Liver (tissue), 3 donors: ENCODE data around the gene FSD2.

Source experiments
- EGR1 ChIP-seq, 2 donors: IDR thresholded peaks; 2 replicates each; pipeline ENCODE4 v1.6.1; 2016 to 2018; ENCODE audit warnings: antibody characterized with exemption in 2 of 2, low read depth in 2 of 2
- FOXA2 ChIP-seq: IDR thresholded peaks from 2 replicates; pipeline ENCODE4 v1.6.1; 2016; ENCODE audit warnings: antibody characterized with exemption
- GABPA ChIP-seq, 2 donors: IDR thresholded peaks in 1 of 2; conservative IDR thresholded peaks in 1 of 2; 2 replicates each; pipeline ENCODE4 v1.6.1; 2016; ENCODE audit warnings: antibody characterized with exemption in 2 of 2, mild to moderate bottlenecking in 1 of 2, moderate library complexity in 1 of 2
- JUND ChIP-seq, 2 donors: IDR thresholded peaks; 2 replicates each; pipeline ENCODE4 v1.6.1; 2016; ENCODE audit warnings: antibody characterized with exemption in 2 of 2
- RAD21 ChIP-seq, 2 donors: IDR thresholded peaks; 2 replicates each; pipeline ENCODE4 v1.6.1; 2016; ENCODE audit warnings: antibody characterized with exemption in 2 of 2, mild to moderate bottlenecking in 2 of 2
- SP1 ChIP-seq: IDR thresholded peaks from 2 replicates; pipeline ENCODE4 v1.6.1; 2018; ENCODE audit warnings: antibody characterized with exemption, mild to moderate bottlenecking
- TAF1 ChIP-seq: conservative IDR thresholded peaks from 2 replicates; pipeline ENCODE4 v1.6.1; 2016; ENCODE audit warnings: antibody characterized with exemption, mild to moderate bottlenecking
- YY1 ChIP-seq: IDR thresholded peaks from 2 replicates; pipeline ENCODE4 v1.6.1; 2016; ENCODE audit warnings: antibody characterized with exemption, mild to moderate bottlenecking
- TF ChIP-seq, protein P1 (sequence below): fragments of 150-350 bp; IDR thresholded peaks from 2 replicates; pipeline ENCODE4 v1.5.1; 2017; ENCODE audit warnings: improper control_type of control experiment, low read depth, low read length; ENCODE audit not compliant: missing input control
- TF ChIP-seq, protein P2 (sequence below): IDR thresholded peaks from 2 replicates; pipeline ENCODE4 v1.6.1; 2016; ENCODE audit warnings: antibody characterized with exemption
- TF ChIP-seq, protein P3 (sequence below): IDR thresholded peaks from 2 replicates; pipeline ENCODE4 v1.6.1; 2016; ENCODE audit warnings: antibody characterized with exemption
- TF ChIP-seq, protein P4 (sequence below): IDR thresholded peaks from 2 replicates; pipeline ENCODE4 v1.6.1; 2016; ENCODE audit warnings: antibody characterized with exemption, mild to moderate bottlenecking
- donor health status: healthy.
- donor health status: healthy.

DNA sequence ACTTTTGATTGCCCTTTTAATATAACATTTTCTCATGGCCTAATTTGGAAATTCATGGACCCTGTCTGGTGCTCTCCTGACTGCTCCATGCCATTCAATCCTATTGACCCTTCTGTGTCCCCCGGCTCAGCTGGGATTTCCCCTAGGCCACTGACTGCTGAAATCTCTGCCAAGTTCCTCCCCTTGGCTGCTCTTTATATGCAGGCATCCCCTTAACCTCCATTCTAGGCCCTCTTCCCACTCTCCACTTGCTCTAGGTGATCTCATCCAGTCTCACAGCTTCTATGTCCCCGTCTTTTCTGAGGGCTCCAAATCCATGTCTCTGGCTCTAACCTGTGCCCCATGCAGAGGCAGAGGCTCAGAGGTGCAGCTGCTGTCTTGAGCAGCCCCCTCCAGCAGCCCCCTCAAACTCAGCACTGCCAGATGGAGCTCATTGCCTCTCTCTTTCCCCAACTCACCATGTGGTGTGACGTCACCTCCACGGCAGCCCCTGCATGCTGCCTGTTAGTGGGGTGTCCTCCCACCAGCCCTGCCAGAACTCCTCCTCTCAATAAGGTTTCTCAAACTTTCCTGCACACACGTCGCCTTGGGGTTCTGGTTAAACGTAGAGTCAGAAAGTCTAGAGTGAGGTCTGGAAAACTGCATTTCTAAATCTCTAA is 6.6 kb downstream of the FSD2 start:
- TF ChIP-seq, protein P1, sequence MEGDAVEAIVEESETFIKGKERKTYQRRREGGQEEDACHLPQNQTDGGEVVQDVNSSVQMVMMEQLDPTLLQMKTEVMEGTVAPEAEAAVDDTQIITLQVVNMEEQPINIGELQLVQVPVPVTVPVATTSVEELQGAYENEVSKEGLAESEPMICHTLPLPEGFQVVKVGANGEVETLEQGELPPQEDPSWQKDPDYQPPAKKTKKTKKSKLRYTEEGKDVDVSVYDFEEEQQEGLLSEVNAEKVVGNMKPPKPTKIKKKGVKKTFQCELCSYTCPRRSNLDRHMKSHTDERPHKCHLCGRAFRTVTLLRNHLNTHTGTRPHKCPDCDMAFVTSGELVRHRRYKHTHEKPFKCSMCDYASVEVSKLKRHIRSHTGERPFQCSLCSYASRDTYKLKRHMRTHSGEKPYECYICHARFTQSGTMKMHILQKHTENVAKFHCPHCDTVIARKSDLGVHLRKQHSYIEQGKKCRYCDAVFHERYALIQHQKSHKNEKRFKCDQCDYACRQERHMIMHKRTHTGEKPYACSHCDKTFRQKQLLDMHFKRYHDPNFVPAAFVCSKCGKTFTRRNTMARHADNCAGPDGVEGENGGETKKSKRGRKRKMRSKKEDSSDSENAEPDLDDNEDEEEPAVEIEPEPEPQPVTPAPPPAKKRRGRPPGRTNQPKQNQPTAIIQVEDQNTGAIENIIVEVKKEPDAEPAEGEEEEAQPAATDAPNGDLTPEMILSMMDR, result no peak
- TF ChIP-seq RAD21 (IDR thresholded peaks at IDR 0.05) (no peak), TAF1 (no peak), YY1 (no peak), SP1 (no peak), GABPA (IDR thresholded peaks at IDR 0.05 in 1 of 2, conservative IDR thresholded peaks at IDR 0.05 in 1 of 2) (no peak), JUND (IDR thresholded peaks at IDR 0.05) (no peak), FOXA2 (no peak), EGR1 (IDR thresholded peaks at IDR 0.05; ENCODE audit: low read depth in 2 of 2) (no peak)
- TF ChIP-seq, protein P2, sequence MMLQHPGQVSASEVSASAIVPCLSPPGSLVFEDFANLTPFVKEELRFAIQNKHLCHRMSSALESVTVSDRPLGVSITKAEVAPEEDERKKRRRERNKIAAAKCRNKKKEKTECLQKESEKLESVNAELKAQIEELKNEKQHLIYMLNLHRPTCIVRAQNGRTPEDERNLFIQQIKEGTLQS, result no peak
- TF ChIP-seq, protein P3, sequence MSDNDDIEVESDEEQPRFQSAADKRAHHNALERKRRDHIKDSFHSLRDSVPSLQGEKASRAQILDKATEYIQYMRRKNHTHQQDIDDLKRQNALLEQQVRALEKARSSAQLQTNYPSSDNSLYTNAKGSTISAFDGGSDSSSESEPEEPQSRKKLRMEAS, result no peak
- TF ChIP-seq, protein P4, sequence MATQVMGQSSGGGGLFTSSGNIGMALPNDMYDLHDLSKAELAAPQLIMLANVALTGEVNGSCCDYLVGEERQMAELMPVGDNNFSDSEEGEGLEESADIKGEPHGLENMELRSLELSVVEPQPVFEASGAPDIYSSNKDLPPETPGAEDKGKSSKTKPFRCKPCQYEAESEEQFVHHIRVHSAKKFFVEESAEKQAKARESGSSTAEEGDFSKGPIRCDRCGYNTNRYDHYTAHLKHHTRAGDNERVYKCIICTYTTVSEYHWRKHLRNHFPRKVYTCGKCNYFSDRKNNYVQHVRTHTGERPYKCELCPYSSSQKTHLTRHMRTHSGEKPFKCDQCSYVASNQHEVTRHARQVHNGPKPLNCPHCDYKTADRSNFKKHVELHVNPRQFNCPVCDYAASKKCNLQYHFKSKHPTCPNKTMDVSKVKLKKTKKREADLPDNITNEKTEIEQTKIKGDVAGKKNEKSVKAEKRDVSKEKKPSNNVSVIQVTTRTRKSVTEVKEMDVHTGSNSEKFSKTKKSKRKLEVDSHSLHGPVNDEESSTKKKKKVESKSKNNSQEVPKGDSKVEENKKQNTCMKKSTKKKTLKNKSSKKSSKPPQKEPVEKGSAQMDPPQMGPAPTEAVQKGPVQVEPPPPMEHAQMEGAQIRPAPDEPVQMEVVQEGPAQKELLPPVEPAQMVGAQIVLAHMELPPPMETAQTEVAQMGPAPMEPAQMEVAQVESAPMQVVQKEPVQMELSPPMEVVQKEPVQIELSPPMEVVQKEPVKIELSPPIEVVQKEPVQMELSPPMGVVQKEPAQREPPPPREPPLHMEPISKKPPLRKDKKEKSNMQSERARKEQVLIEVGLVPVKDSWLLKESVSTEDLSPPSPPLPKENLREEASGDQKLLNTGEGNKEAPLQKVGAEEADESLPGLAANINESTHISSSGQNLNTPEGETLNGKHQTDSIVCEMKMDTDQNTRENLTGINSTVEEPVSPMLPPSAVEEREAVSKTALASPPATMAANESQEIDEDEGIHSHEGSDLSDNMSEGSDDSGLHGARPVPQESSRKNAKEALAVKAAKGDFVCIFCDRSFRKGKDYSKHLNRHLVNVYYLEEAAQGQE, result no peak
